H1 (cell line): ENCODE results near the gene VPS13A. TPM values are rescaled to one million over a fixed set of nuclear protein-coding genes. Genes with fewer than 3 reads are reported as not detected.

Experiments
- JUN ChIP-seq: IDR thresholded peaks from 2 replicates; pipeline ENCODE4 v1.6.1; 2011; ENCODE audit warnings: low read depth, mild to moderate bottlenecking, improper control_type of control experiment, low read length
- RAD21 ChIP-seq, 2 experiments: IDR thresholded peaks in 1 of 2; conservative IDR thresholded peaks in 1 of 2; 2 replicates each; pipeline ENCODE4 v1.6.1; 2011; ENCODE audit warnings: low read depth in 2 of 2, low read length in 2 of 2, improper control_type of control experiment in 1 of 2, inconsistent platforms in 1 of 2, mild to moderate bottlenecking in 1 of 2, moderate library complexity in 1 of 2
- RFX5 ChIP-seq: IDR thresholded peaks from 2 replicates; pipeline ENCODE4 v1.6.1; 2011; ENCODE audit warnings: low read depth, low read length, improper control_type of control experiment, borderline replicate concordance
- polyA plus RNA-seq, 7 experiments: library from polyadenylated mRNA; depleted of rRNA in 3 of 7; stranded (reverse) in 5 of 7; unstranded in 2 of 7; fragments of >200 nt in 5 of 7; fragments of 200-250 nt in 2 of 7; gene quantifications; 1 replicate in 5 of 7; 2 replicates in 1 of 7; 4 replicates in 1 of 7; pipeline versions ENCODE4 v1.2.1 to v1.2.3, GENCODE V29; 2011 to 2013; ENCODE audit warnings: missing spikeins in 2 of 7, mixed read lengths in 2 of 7
- total RNA-seq: library from RNA; stranded (reverse); fragmentation: NEBNext Ultra II Directional; extraction: Animal tissue kit (Norgen Biotek cat#: 25700); gene quantifications from 2 replicates; pipeline ENCODE4 v1.2.1, GENCODE V29; 2021

VPS13A gene
- total and polyA plus RNA-seq, 2 of the 8 experiments (the other 6 are each of a cell fraction or from before 2014, with no cell fraction given), result 6.0 to 36.5 TPM

DNA sequence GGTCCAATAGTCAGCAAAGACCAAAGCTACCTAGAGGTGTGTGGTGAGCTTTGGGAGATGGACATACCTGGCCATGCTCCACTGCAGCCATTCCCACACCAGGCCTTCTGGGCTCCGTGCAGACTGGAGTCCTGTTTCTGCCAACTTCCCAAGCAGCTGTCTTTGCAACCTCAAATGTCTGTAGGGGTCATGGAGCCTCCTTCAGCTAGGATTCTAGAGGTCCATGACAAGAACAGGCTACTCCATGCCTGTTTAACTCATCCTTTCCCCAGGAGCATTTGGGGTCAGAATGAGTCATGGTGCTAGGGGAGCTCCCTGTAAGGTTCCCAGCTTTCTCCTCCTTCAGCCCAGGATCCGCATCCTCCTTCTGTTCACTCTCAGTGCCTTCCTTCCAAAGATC is 17.1 kb downstream of the VPS13A start (continued):
- TF ChIP-seq RAD21 (IDR thresholded peaks at IDR 0.05 in 1 of 2, conservative IDR thresholded peaks at IDR 0.05 in 1 of 2; ENCODE audit: low read depth in 2 of 2, low read length in 2 of 2), result no peak
- TF ChIP-seq RFX5, result no peak
- TF ChIP-seq JUN, result no peak
